HEK293 (cell line): Measurements from ENCODE around the gene PCBP3.

ENCODE experiments used
- CTCF ChIA-PET: fragments of 350-600 bp; formaldehyde crosslinking; extraction: SDS; loops from one replicate; lab custom pipeline; 2021; ENCODE audit warnings: antibody characterized with exemption; lab: Yijun Ruan, JAX
- POLR2A ChIA-PET: fragments of 300-600 bp; formaldehyde crosslinking; extraction: SDS; loops from one replicate; lab custom pipeline; 2020; ENCODE audit warnings: antibody characterized with exemption, inconsistent platforms; lab: Yijun Ruan, JAX
- H3K27ac ChIP-seq: fragments of 200-500 bp; sonication (Bioruptor generic); 2 replicates; pipeline ENCODE4 v1.5.1; 2014; ENCODE audit warnings: low read depth, low read length, control low read depth, inconsistent platforms; ENCODE audit errors: extremely low read depth
- H3K36me3 ChIP-seq, 2 experiments: fragments of 200-500 bp in 1 of 2; sonication (Bioruptor generic) in 1 of 2; 1 replicate in 1 of 2; 2 replicates in 1 of 2; pipeline ENCODE4 v1.5.1; 2014 to 2017; ENCODE audit warnings: inconsistent platforms in 2 of 2, low read length in 2 of 2; ENCODE audit not compliant: control insufficient read depth in 2 of 2, insufficient read depth in 1 of 2
- H3K4me1 ChIP-seq: fragments of 200-500 bp; sonication (Bioruptor generic); 2 replicates; pipeline ENCODE4 v1.5.1; 2014; ENCODE audit warnings: mild to moderate bottlenecking, low read length, inconsistent platforms; ENCODE audit not compliant: control insufficient read depth, insufficient read depth
- H3K4me3 ChIP-seq: 2 replicates; pipeline ENCODE4 v1.5.1; 2011; ENCODE audit warnings: low read depth, mild to moderate bottlenecking, control low read depth, low read length, moderate library complexity
- H3K9me3 ChIP-seq: fragments of 200-500 bp; sonication (Bioruptor generic); 2 replicates; pipeline ENCODE4 v1.5.1; 2014; ENCODE audit warnings: low read depth, low read length, inconsistent platforms; ENCODE audit not compliant: control insufficient read depth, insufficient read depth
- KLF16 ChIP-seq: fragments of 450-650 bp; formaldehyde crosslinking; IDR thresholded peaks from 2 replicates; pipeline ENCODE4 v1.5.1; 2017; ENCODE audit warnings: missing biosample characterization, missing genetic modification characterization
- KLF17 ChIP-seq: fragments of 450-650 bp; formaldehyde crosslinking; IDR thresholded peaks from 2 replicates; pipeline ENCODE4 v1.5.1; 2016; ENCODE audit warnings: missing biosample characterization, missing genetic modification characterization
- KLF9 ChIP-seq: fragments of 450-650 bp; formaldehyde crosslinking; IDR thresholded peaks from 2 replicates; pipeline ENCODE4 v1.5.1; 2016; ENCODE audit warnings: missing biosample characterization, missing genetic modification characterization, low read depth
- OVOL3 ChIP-seq: fragments of 450-650 bp; formaldehyde crosslinking; IDR thresholded peaks from 2 replicates; pipeline ENCODE4 v1.5.1; 2016; ENCODE audit warnings: missing biosample characterization, missing genetic modification characterization
- PRDM6 ChIP-seq: fragments of 450-650 bp; formaldehyde crosslinking; IDR thresholded peaks from 2 replicates; pipeline ENCODE4 v1.5.1; 2017; ENCODE audit warnings: missing biosample characterization, missing genetic modification characterization
- REPIN1 ChIP-seq: fragments of 450-650 bp; formaldehyde crosslinking; IDR thresholded peaks from 2 replicates; pipeline ENCODE4 v1.5.1; 2017; ENCODE audit warnings: missing biosample characterization, missing genetic modification characterization, low read depth
- SCRT2 ChIP-seq: fragments of 450-650 bp; formaldehyde crosslinking; IDR thresholded peaks from 2 replicates; pipeline ENCODE4 v1.5.1; 2016; ENCODE audit warnings: missing biosample characterization, missing genetic modification characterization
- ZBTB1 ChIP-seq: fragments of 450-650 bp; formaldehyde crosslinking; IDR thresholded peaks from 2 replicates; pipeline ENCODE4 v1.5.1; 2016; ENCODE audit warnings: missing biosample characterization, missing genetic modification characterization
- ZFP3 ChIP-seq: fragments of 450-650 bp; formaldehyde crosslinking; IDR thresholded peaks from 2 replicates; pipeline ENCODE4 v1.5.1; 2016; ENCODE audit warnings: low read depth, missing biosample characterization, missing genetic modification characterization
- ZNF10 ChIP-seq: fragments of 450-650 bp; formaldehyde crosslinking; IDR thresholded peaks from 2 replicates; pipeline ENCODE4 v1.5.1; 2017; ENCODE audit warnings: missing biosample characterization, missing genetic modification characterization
- ZNF132 ChIP-seq: fragments of 450-650 bp; formaldehyde crosslinking; IDR thresholded peaks from 2 replicates; pipeline ENCODE4 v1.5.1; 2017; ENCODE audit warnings: missing biosample characterization, missing genetic modification characterization, borderline replicate concordance
- ZNF274 ChIP-seq, 2 experiments: fragments of 200-500 bp in 1 of 2; fragments of 450-650 bp in 1 of 2; sonication (Bioruptor generic) in 1 of 2; formaldehyde crosslinking in 1 of 2; IDR thresholded peaks; 2 replicates each; pipeline versions ENCODE4 v1.5.1 to v1.6.1; 2014 to 2016; ENCODE audit warnings: borderline replicate concordance in 1 of 2, inconsistent platforms in 1 of 2, low read length in 1 of 2, missing biosample characterization in 1 of 2, missing genetic modification characterization in 1 of 2
- ZNF341 ChIP-seq: fragments of 450-650 bp; formaldehyde crosslinking; IDR thresholded peaks from 2 replicates; pipeline ENCODE4; 2016; ENCODE audit warnings: low read depth, missing biosample characterization, missing genetic modification characterization
- ZNF366 ChIP-seq: fragments of 450-650 bp; formaldehyde crosslinking; conservative IDR thresholded peaks from 2 replicates; pipeline ENCODE4 v1.5.1; 2016; ENCODE audit warnings: missing biosample characterization, missing genetic modification characterization
- ZNF544 ChIP-seq: fragments of 450-650 bp; formaldehyde crosslinking; IDR thresholded peaks from 2 replicates; pipeline ENCODE4 v1.5.0; 2017; ENCODE audit warnings: missing biosample characterization, missing genetic modification characterization
- TF ChIP-seq, protein P1 (sequence below): fragments of 450-650 bp; formaldehyde crosslinking; IDR thresholded peaks from 2 replicates; pipeline ENCODE4 v1.5.1; 2016; ENCODE audit warnings: missing biosample characterization, missing genetic modification characterization
- TF ChIP-seq, protein P2 (sequence below): fragments of 450-650 bp; formaldehyde crosslinking; IDR thresholded peaks from 2 replicates; pipeline ENCODE4 v1.5.1; 2016; ENCODE audit warnings: missing biosample characterization, missing genetic modification characterization

The PCBP3 gene

DNA sequence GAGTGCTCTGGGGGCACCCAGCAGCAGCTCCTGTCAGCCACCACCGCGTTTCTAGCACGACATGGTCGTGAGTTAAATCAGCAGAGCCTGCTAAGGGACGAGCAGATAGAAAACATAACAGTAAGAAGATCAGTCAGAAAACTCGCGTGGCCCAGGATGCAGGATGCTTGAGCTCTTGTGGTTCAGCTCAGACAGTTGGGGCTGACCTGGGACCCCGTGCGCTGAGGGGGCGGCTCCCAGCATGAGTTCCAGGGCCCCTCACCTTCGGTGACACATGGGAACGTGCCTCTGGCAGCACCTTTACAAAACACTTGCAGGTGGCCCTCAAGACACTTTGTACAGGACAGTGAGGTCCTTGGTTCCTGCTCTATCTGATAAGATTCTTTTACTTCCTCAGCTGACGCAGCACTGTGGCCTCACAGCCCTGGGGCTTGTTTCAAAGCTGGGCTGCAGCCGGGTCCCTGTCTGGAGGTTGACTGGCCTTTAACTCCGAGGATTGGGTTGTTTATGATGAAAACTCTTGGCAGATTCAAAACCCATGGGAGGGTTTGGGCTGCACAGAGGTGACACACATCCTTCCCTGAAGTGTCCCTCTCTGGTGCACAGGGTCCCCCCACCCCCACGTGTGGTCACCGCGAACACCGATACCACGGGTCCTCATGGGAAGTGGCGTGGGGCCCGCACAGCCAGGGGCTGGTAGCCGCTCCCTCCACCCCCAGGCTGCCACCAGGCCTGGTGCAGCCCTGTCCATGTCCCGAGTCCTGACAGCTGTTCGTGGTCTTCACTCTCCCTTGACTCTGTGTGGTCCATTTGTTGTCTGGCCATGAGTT, 272.7 kb downstream of the PCBP3 start:
- Histone ChIP-seq H3K4me1 (no peaks in the 10 kb centered on the region), H3K4me3 (no peak overlapping the region), H3K9me3 (no peaks in the 10 kb centered on the region), H3K36me3 (no peaks in the 10 kb centered on the region), H3K27ac (no peak overlapping the region)
- ChIA-PET CTCF (interaction anchor here (0.9 kb wide), 1 partner anchor 35 kb away, joined by 3 read pairs; no protein-coding TSS in a partner anchor), POLR2A (no interaction called here)
- TF ChIP-seq ZNF366 (tag by site-specific recombination) (no peak), OVOL3 (tag by site-specific recombination) (no peak), ZNF10 (tag by site-specific recombination) (no peak), ZNF274 (IDR thresholded peaks at IDR 0.05; ENCODE audit: low read length) (no peak), ZNF274 (tag by site-specific recombination; IDR thresholded peaks at IDR 0.05; ENCODE audit: borderline replicate concordance) (no peak), ZNF544 (tag by site-specific recombination) (no peak), KLF17 (no peak), ZBTB1 (no peak), KLF9 (tag by site-specific recombination) (no peak), ZFP3 (tag by site-specific recombination) (no peak), PRDM6 (tag by site-specific recombination) (no peak), REPIN1 (no peak), ZNF341 (tag by site-specific recombination) (no peak), KLF16 (tag by site-specific recombination) (no peak), ZNF132 (tag by site-specific recombination) (no peak), SCRT2 (no peak)
- TF ChIP-seq, protein P1, sequence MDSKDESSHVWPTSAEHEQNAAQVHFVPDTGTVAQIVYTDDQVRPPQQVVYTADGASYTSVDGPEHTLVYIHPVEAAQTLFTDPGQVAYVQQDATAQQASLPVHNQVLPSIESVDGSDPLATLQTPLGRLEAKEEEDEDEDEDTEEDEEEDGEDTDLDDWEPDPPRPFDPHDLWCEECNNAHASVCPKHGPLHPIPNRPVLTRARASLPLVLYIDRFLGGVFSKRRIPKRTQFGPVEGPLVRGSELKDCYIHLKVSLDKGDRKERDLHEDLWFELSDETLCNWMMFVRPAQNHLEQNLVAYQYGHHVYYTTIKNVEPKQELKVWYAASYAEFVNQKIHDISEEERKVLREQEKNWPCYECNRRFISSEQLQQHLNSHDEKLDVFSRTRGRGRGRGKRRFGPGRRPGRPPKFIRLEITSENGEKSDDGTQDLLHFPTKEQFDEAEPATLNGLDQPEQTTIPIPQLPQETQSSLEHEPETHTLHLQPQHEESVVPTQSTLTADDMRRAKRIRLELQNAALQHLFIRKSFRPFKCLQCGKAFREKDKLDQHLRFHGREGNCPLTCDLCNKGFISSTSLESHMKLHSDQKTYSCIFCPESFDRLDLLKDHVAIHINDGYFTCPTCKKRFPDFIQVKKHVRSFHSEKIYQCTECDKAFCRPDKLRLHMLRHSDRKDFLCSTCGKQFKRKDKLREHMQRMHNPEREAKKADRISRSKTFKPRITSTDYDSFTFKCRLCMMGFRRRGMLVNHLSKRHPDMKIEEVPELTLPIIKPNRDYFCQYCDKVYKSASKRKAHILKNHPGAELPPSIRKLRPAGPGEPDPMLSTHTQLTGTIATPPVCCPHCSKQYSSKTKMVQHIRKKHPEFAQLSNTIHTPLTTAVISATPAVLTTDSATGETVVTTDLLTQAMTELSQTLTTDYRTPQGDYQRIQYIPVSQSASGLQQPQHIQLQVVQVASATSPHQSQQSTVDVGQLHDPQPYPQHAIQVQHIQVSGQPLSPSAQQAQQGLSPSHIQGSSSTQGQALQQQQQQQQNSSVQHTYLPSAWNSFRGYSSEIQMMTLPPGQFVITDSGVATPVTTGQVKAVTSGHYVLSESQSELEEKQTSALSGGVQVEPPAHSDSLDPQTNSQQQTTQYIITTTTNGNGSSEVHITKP (tag by site-specific recombination) = no peak
- TF ChIP-seq, protein P2, sequence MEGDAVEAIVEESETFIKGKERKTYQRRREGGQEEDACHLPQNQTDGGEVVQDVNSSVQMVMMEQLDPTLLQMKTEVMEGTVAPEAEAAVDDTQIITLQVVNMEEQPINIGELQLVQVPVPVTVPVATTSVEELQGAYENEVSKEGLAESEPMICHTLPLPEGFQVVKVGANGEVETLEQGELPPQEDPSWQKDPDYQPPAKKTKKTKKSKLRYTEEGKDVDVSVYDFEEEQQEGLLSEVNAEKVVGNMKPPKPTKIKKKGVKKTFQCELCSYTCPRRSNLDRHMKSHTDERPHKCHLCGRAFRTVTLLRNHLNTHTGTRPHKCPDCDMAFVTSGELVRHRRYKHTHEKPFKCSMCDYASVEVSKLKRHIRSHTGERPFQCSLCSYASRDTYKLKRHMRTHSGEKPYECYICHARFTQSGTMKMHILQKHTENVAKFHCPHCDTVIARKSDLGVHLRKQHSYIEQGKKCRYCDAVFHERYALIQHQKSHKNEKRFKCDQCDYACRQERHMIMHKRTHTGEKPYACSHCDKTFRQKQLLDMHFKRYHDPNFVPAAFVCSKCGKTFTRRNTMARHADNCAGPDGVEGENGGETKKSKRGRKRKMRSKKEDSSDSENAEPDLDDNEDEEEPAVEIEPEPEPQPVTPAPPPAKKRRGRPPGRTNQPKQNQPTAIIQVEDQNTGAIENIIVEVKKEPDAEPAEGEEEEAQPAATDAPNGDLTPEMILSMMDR (tag by site-specific recombination) = no peak
